ENCODE results near the gene CHAF1A.

CHAF1A gene

GRCh38 chr19:4376671-4376990 is 25.8 kb upstream of the CHAF1A start:
- DNase-seq (ENCODE audit: extremely low read depth, low read depth) = no peak
- TF ChIP-seq CTCF (IDR thresholded peaks at IDR 0.05; ENCODE audit: low read depth, low read length) = no peak

DNA sequence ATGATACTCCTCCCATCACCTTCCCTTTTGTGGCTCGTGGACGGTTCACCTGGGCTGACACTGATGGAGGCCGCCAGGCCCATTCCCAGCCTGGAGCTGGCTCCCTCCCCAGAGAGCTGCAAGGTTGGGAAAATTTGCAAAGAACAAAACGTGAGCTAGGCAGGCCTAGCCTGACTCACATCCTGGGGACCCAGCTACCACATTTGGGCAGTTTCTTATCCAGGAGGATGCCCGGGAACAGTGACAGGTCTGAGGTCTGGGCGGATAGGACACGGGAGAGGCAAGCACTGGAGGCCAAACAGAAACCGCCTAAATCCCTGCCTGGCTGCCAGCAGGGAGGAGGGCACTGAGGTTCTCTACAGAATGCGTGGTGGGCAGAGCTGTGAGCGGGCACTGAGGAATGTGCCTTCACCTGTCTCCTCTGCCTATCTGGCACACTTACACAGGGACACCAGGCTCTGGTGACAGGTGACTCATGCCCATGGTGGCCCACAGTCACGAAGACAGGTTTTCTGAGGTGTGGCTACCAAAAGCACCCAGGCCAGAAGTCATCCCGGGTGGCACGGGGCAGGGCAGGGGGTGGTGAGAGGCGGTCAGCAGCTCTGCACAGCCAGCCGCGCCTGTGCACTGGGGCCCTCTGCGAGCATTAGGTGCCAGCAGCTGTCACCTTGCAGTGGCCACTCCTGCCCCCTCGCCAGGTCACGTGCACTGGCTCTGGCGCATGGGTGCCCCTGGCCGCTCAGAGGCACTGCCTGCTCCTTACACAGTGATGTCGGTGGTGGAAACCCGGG is 25.3 kb upstream of the CHAF1A start:
- no peak for DNase-seq (ENCODE audit: extremely low read depth, low read depth)
- TF ChIP-seq CTCF (IDR thresholded peaks at IDR 0.05; ENCODE audit: low read depth, low read length) = no peak

- no peak for TF ChIP-seq CTCF (IDR thresholded peaks at IDR 0.05; ENCODE audit: low read depth, low read length)
- DNase-seq (ENCODE audit: extremely low read depth, low read depth) = no peak
Observed at GRCh38 chr19:4378886-4379285, 23.6 kb upstream of the CHAF1A start.

- no peak for TF ChIP-seq CTCF (IDR thresholded peaks at IDR 0.05; ENCODE audit: low read depth, low read length)
- no peak for DNase-seq (ENCODE audit: extremely low read depth, low read depth)
Observed at GRCh38 chr19:4379383-4380253, 22.8 kb upstream of the CHAF1A start.

DNA sequence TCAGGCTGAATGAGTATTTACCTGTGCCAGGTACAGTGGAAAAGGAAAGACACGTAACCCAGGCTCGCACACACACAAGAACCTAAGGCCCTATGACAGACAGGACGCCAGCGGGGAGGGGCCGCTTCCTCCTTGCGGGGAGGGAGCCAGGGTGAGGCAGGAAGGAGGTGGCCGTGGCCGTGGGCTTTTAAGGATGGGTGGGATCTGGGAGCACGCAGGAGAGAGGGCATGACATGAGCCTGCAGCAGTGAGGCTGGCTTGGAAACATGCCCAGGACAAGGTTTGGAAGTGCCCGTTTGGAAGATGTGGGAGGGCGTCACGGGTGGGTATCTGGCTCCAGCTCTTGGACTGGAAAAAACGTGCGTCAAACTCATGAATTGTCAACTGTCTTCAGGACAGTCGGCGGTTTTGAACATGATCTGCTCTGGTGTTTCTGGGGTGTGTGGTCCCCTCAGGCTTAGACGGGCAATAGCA is 22.1 kb upstream of the CHAF1A start:
- TF ChIP-seq CTCF (IDR thresholded peaks at IDR 0.05; ENCODE audit: low read depth, low read length) = no peak
- DNase-seq (ENCODE audit: extremely low read depth, low read depth) = no peak

DNA sequence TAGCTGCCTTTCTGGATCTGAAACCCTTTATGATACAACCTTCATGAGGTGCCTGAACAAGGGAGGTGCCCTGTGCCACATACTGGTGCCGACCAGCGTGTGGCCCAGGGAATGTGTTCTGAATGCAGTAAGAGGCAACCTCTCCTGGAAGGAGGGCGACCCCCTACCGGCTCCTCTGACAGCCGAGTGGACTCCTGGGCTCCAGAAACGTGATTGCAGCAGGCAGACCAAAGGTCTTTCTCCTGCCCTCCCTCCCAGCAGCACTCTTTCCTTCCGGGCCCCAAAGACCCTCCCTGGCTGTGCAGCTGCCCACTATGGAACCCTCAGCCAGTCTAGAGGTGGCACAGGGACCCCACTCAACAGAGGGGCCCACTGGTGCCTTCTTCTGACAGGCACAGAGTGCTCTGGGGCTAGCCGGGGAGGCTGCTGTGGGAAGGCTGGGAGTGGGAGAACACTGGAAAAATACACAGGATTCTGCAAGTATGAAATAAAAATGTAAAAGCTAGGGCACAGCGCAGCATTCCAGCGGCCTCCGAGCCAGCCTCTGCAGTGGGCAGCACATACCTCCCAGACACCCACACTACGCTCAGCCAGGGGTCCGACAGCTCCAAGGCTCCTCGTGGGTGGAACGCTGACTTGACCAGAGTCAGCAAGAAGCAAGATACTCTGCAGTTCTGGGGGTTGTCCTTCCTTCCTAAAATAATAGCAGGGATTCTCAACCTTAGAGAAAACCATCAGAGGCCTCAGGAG is 17.0 kb upstream of the CHAF1A start:
- no peak for DNase-seq (ENCODE audit: extremely low read depth, low read depth)
- TF ChIP-seq CTCF (IDR thresholded peaks at IDR 0.05; ENCODE audit: low read depth, low read length) = no peak
